ENCODE results near the gene FBXW11. TPM values are rescaled to one million over a fixed set of nuclear protein-coding genes. Genes with fewer than 3 reads are reported as not detected.

The FBXW11 gene
- total and polyA plus RNA-seq, 3 donors from 2014 or later: 46.3 to 61.8 (median 60.6) TPM

DNA sequence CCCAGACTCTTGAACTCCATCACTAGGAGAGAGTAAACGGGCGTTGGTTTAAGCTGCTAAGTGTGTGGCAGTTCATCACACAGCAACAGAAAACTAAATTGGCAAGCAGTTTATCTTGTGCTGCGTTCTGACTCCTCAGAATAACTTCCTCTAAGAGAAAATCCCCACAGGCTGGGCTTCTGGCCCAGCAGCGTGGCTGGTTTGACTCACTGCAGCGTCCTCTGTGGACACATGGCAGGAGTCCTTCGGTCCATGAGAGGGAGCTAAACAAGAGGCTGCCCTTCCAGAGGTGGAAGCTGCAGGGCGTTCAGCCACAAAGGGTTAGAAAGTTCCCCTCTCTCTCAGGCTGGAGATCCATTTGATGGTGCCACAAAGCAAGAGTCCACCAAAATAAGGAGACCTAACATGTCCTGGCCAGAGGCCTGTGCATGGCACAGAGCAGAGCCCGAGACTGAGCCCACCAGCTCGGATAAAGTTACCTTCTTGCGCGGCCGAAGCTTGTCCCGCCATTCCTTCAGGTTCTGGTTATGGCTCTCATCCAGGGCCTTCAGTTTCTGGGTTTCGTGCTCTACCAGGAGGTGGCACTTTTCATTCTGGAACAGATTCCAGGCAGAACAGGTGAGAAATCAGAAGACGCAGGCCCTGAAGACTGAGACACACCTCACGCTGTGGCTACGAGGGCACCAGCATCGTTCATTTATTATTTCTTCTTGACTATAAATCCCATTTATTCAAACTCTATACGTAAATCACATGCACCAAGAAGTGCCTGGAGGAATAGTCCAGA, 46.2 kb upstream of the FBXW11 start:
- H3K9me3 ChIP-seq: no peaks in the 10 kb centered on the region
- TF ChIP-seq, protein P1, sequence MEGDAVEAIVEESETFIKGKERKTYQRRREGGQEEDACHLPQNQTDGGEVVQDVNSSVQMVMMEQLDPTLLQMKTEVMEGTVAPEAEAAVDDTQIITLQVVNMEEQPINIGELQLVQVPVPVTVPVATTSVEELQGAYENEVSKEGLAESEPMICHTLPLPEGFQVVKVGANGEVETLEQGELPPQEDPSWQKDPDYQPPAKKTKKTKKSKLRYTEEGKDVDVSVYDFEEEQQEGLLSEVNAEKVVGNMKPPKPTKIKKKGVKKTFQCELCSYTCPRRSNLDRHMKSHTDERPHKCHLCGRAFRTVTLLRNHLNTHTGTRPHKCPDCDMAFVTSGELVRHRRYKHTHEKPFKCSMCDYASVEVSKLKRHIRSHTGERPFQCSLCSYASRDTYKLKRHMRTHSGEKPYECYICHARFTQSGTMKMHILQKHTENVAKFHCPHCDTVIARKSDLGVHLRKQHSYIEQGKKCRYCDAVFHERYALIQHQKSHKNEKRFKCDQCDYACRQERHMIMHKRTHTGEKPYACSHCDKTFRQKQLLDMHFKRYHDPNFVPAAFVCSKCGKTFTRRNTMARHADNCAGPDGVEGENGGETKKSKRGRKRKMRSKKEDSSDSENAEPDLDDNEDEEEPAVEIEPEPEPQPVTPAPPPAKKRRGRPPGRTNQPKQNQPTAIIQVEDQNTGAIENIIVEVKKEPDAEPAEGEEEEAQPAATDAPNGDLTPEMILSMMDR (IDR thresholded peaks at IDR 0.05): no peak
- TF ChIP-seq POLR2A (IDR thresholded peaks at IDR 0.05): no peak
- peaks cover 13% of the 10 kb centered on the region for H3K4me1 ChIP-seq
- 82 to 86% methylated on average over 18 to 19 of the region's 19 CpGs for WGBS, 2 donors
- no peak overlapping the region for H3K4me3 ChIP-seq
- DNase-seq: peak; percentile 42
- intact Hi-C loops (cut with DNase I; ENCODE audit: low total_unique reads): no loop called here
- no peaks in the 10 kb centered on the region for H3K27me3 ChIP-seq
- H3K27ac ChIP-seq: peak overlapping the region; percentile 12 to 58
- no peaks in the 10 kb centered on the region for H3K36me3 ChIP-seq (ENCODE audit: low read depth, missing control alignments)

DNA sequence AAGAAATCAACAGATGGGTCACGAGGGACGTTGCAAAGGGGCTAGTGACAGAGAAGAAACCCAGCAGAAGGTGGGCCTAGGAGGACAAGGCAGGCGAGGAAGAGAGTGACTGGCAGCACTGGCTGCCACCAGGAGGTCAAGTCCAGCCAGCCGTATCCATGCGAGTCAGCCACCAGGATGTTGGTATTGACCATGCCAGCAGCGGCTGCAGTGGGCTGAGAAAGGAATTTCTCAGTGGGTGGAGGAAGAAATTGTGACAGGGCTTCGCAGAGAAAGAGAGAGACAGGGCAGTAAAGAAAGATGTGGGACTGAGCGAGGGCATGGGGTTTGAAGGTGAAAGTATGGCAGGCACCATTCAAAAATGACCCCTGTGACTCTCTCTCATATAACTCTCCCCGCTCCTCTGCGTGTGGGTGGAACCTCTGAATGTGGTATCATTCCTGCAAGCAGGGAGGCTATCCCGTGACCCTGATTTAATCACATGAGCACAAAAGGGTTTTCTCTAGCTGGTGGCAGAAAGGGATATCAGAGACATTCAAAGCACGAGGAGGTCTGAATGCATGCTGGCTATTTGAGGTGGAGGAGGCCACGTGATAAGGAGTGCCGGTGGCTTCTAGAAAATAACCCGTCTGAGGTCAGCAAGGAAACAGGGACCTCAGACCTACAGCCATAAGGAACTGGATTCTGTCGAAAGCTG, 45.4 kb upstream of the FBXW11 start:
- Histone ChIP-seq H3K27ac (peak overlapping the region; percentile 12 to 58), H3K36me3 (ENCODE audit: low read depth, missing control alignments) (no peaks in the 10 kb centered on the region), H3K4me3 (no peak overlapping the region), H3K27me3 (no peaks in the 10 kb centered on the region), H3K9me3 (no peaks in the 10 kb centered on the region), H3K4me1 (peaks cover 20% of the 10 kb centered on the region)
- peak; percentile 82 for DNase-seq
- 74 to 80% methylated on average over 16 of the region's 16 CpGs for WGBS, 2 donors
- intact Hi-C loops (cut with DNase I; ENCODE audit: low total_unique reads): no loop called here
- TF ChIP-seq, protein P1 (IDR thresholded peaks at IDR 0.05): no peak
- no peak for TF ChIP-seq POLR2A (IDR thresholded peaks at IDR 0.05)

GRCh38 chr5:172050080-172050479, 43.6 kb upstream of the FBXW11 start:
- intact Hi-C loops (cut with DNase I; ENCODE audit: low total_unique reads): no loop called here
- Histone ChIP-seq H3K4me1 (peaks cover 20% of the 10 kb centered on the region), H3K27me3 (no peaks in the 10 kb centered on the region), H3K27ac (no peak overlapping the region), H3K9me3 (no peaks in the 10 kb centered on the region), H3K4me3 (no peak overlapping the region), H3K36me3 (ENCODE audit: low read depth, missing control alignments) (no peaks in the 10 kb centered on the region)
- TF ChIP-seq, protein P1 (IDR thresholded peaks at IDR 0.05): no peak
- no peak for TF ChIP-seq POLR2A (IDR thresholded peaks at IDR 0.05)
- whole genome bisulfite sequencing, 2 donors: 71 to 84% methylated on average over 4 of the region's 4 CpGs
- DNase-seq: no peak

DNA sequence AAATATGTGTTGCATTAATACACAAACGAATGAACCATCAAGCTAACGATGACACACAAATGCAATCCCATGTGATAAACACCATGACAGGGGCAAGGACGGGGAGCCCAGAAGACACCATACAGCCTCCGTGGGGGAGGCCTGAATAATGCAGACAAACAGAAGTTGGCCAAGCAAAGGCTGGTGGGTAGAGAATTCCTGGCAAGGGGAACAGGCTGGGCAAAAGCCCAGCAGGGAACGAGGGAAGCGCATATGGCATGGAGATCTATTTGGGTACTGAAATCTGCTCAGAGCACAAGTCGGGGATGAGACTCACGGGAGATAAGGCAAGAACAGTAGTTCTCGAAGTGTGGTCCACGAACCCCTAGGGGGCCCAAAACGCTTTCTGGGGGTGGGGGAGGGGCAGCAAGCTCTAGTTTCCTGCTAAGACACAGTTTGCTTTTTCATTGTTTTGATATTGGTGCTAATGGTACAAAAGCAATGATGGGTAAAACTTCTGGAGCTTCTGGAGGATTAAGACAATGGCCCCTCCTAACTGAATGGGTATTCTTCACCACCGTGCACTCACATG, 42.9 kb upstream of the FBXW11 start:
- Histone ChIP-seq H3K27ac (no peak overlapping the region), H3K9me3 (no peaks in the 10 kb centered on the region), H3K36me3 (ENCODE audit: low read depth, missing control alignments) (no peaks in the 10 kb centered on the region), H3K27me3 (no peaks in the 10 kb centered on the region), H3K4me1 (peaks cover 20% of the 10 kb centered on the region), H3K4me3 (no peak overlapping the region)
- TF ChIP-seq POLR2A (IDR thresholded peaks at IDR 0.05): no peak
- TF ChIP-seq, protein P1 (IDR thresholded peaks at IDR 0.05): no peak
- intact Hi-C loops (cut with DNase I; ENCODE audit: low total_unique reads): loop anchor here (10.0 kb wide), 1 partner anchor 135 kb away; no protein-coding TSS in a partner anchor
- 78 to 93% methylated on average over 12 of the region's 12 CpGs for WGBS, 2 donors
- no peak for DNase-seq
